RWPE2 (cell line): ENCODE results near the gene AGTRAP.

Source experiments
- ATAC-seq: fragments of 200-7000 bp; cut with Tn5 transposase; 3 replicates; pipeline ENCODE4 v1.9.1; 2021; ENCODE audit warnings: low read depth
- DNase-seq: peaks from one replicate; pipeline ENCODE4 v3.0.0-alpha.2; 2020; ENCODE audit warnings: low spot score
- H3K27ac ChIP-seq: fragments of 450-650 bp; 2 replicates; pipeline ENCODE4 v1.5.1; 2017; ENCODE audit warnings: mild to moderate bottlenecking; ENCODE audit not compliant: poor library complexity, severe bottlenecking
- H3K27me3 ChIP-seq: fragments of 250-450 bp; sonication (Bioruptor Pico); 2 replicates; pipeline ENCODE4 v1.5.1; 2021; ENCODE audit warnings: mild to moderate bottlenecking, moderate library complexity; ENCODE audit not compliant: insufficient read depth, poor library complexity, severe bottlenecking
- H3K36me3 ChIP-seq: fragments of 250-450 bp; sonication (Bioruptor Pico); 2 replicates; pipeline ENCODE4 v1.5.1; 2020; ENCODE audit warnings: low read depth, mild to moderate bottlenecking, moderate library complexity
- H3K4me1 ChIP-seq: fragments of 250-450 bp; sonication (Bioruptor Pico); 2 replicates; pipeline ENCODE4 v1.5.1; 2021; ENCODE audit warnings: mild to moderate bottlenecking, moderate library complexity; ENCODE audit not compliant: insufficient read depth, poor library complexity, severe bottlenecking
- H3K4me3 ChIP-seq: fragments of 250-450 bp; sonication (Bioruptor Pico); 2 replicates; pipeline ENCODE4 v1.5.1; 2021; ENCODE audit warnings: mild to moderate bottlenecking, moderate library complexity; ENCODE audit not compliant: severe bottlenecking
- H3K9me3 ChIP-seq: fragments of 250-450 bp; sonication (Bioruptor Pico); 2 replicates; pipeline ENCODE4 v1.5.1; 2021; ENCODE audit warnings: mild to moderate bottlenecking, moderate library complexity; ENCODE audit not compliant: severe bottlenecking
- CTCF ChIP-seq: fragments of 450-650 bp; IDR thresholded peaks from one replicate; pipeline ENCODE4 v1.5.1; 2017; ENCODE audit warnings: mild to moderate bottlenecking, moderate library complexity; ENCODE audit not compliant: poor library complexity, severe bottlenecking

Gene AGTRAP

GRCh38 chr1:11691928-11692711, 43.8 kb upstream of the AGTRAP start:
- Histone ChIP-seq H3K4me3 (peak overlapping the region; percentile 38), H3K36me3 (no peaks in the 10 kb centered on the region), H3K27ac (no peak overlapping the region), H3K27me3 (peaks cover 29% of the 10 kb centered on the region), H3K4me1 (peaks cover 6% of the 10 kb centered on the region), H3K9me3 (no peaks in the 10 kb centered on the region)
- no peak for DNase-seq
- TF ChIP-seq CTCF: no peak
- peak; percentile 3; the same call in 2 of the 3 replicates for ATAC-seq

- ATAC-seq (peak; percentile 83), DNase-seq (no peak)
- H3K9me3 ChIP-seq: no peaks in the 10 kb centered on the region
- peaks cover 29% of the 10 kb centered on the region for H3K27me3 ChIP-seq
- H3K4me3 ChIP-seq: no peak overlapping the region
- H3K4me1 ChIP-seq: peaks cover 6% of the 10 kb centered on the region
- H3K27ac ChIP-seq: no peak overlapping the region
- H3K36me3 ChIP-seq: no peaks in the 10 kb centered on the region
- TF ChIP-seq CTCF: no peak
These were observed 42.8 kb upstream of the AGTRAP start for GRCh38 chr1:11693024-11693590.

- H3K4me3 ChIP-seq: no peak overlapping the region
These were observed 42.0 kb upstream of the AGTRAP start for GRCh38 chr1:11693917-11694316.

GRCh38 chr1:11695861-11696260, 40.1 kb upstream of the AGTRAP start:
- no peak for DNase-seq
- ATAC-seq: no peak
- Histone ChIP-seq H3K27ac (no peak overlapping the region), H3K9me3 (no peaks in the 10 kb centered on the region), H3K4me3 (no peak overlapping the region), H3K4me1 (peaks cover 6% of the 10 kb centered on the region), H3K36me3 (no peaks in the 10 kb centered on the region), H3K27me3 (peaks cover 13% of the 10 kb centered on the region)
- TF ChIP-seq CTCF: no peak

More at GRCh38 chr1:11693917-11694316, 42.0 kb upstream of the AGTRAP start:
- no peak for TF ChIP-seq CTCF
- DNase-seq: no peak
- Histone ChIP-seq H3K27ac (no peak overlapping the region), H3K4me1 (peaks cover 6% of the 10 kb centered on the region), H3K9me3 (no peaks in the 10 kb centered on the region), H3K36me3 (no peaks in the 10 kb centered on the region), H3K27me3 (peaks cover 29% of the 10 kb centered on the region)
- no peak for ATAC-seq
